ENCODE results near the gene LTBP2.
A peak's percentile ranks its signal among the peaks of the same experiment; 100 is the strongest.

LTBP2 gene

GRCh38 chr14:74522740-74523139 lies 89.3 kb downstream of the LTBP2 start:
- no peak for DNase-seq

GRCh38 chr14:74521756-74522155 lies 90.3 kb downstream of the LTBP2 start:
- DNase-seq = no peak

- DNase-seq = no peak
Observed at GRCh38 chr14:74519316-74520074, 92.5 kb downstream of the LTBP2 start.

GRCh38 chr14:74518221-74518620 lies 93.8 kb downstream of the LTBP2 start:
- no peak for DNase-seq

- no peak for DNase-seq
Observed at GRCh38 chr14:74517731-74518130, 94.3 kb downstream of the LTBP2 start.

GRCh38 chr14:74516451-74517160 lies 95.4 kb downstream of the LTBP2 start:
- DNase-seq = no peak

GRCh38 chr14:74515891-74516412 lies 96.1 kb downstream of the LTBP2 start:
- no peak for DNase-seq

GRCh38 chr14:74514471-74514941 lies 97.5 kb downstream of the LTBP2 start:
- no peak for DNase-seq

GRCh38 chr14:74511966-74512830 lies 99.8 kb downstream of the LTBP2 start:
- DNase-seq = no peak

- DNase-seq = no peak
Observed at GRCh38 chr14:74510959-74511409, 101.1 kb downstream of the LTBP2 start.

- peak; percentile 69 for DNase-seq
Observed at GRCh38 chr14:74510223-74510931, 101.7 kb downstream of the LTBP2 start.

GRCh38 chr14:74509587-74510222 lies 102.3 kb downstream of the LTBP2 start:
- no peak for DNase-seq

- DNase-seq = no peak
Observed at GRCh38 chr14:74508844-74509428, 103.1 kb downstream of the LTBP2 start.

GRCh38 chr14:74508292-74508731 lies 103.7 kb downstream of the LTBP2 start:
- DNase-seq = peak; percentile 56

GRCh38 chr14:74507840-74508239 lies 104.2 kb downstream of the LTBP2 start:
- DNase-seq = no peak

GRCh38 chr14:74507085-74507484 lies 105.0 kb downstream of the LTBP2 start:
- DNase-seq = no peak

GRCh38 chr14:74506411-74506851 lies 105.6 kb downstream of the LTBP2 start:
- no peak for DNase-seq

- no peak for DNase-seq
Observed at GRCh38 chr14:74505831-74506230, 106.2 kb downstream of the LTBP2 start.

GRCh38 chr14:74504874-74505720 lies 106.9 kb downstream of the LTBP2 start:
- DNase-seq = no peak

GRCh38 chr14:74504412-74504811 lies 107.6 kb downstream of the LTBP2 start:
- DNase-seq = no peak

Data from eye (tissue), 1 donor.